Thymus (tissue), 11 donors: ENCODE data around the gene SH2D7. TPM values are rescaled to one million over a fixed set of nuclear protein-coding genes. Genes with fewer than 3 reads are reported as not detected.

Source experiments
- DNase-seq, 9 donors: peaks; one replicate each; pipeline ENCODE4 v3.0.0-alpha.2; 2013; ENCODE audit warnings: low spot score in 9 of 9, low read depth in 6 of 9, missing footprints in 1 of 9
- H3K27ac ChIP-seq, 2 donors: one replicate each; pipeline ENCODE4 v1.5.1; 2013; ENCODE audit warnings: control low read depth in 1 of 2, low read depth in 1 of 2, low read length in 1 of 2, mild to moderate bottlenecking in 1 of 2, moderate library complexity in 1 of 2
- H3K27me3 ChIP-seq, 2 donors: one replicate each; pipeline ENCODE4 v1.5.1; 2013; ENCODE audit warnings: low read length in 1 of 2; ENCODE audit not compliant: control insufficient read depth in 2 of 2, insufficient read depth in 1 of 2
- H3K36me3 ChIP-seq, 2 donors: one replicate each; pipeline ENCODE4 v1.5.1; 2013; ENCODE audit warnings: low read length in 1 of 2, mild to moderate bottlenecking in 1 of 2, moderate library complexity in 1 of 2; ENCODE audit not compliant: control insufficient read depth in 2 of 2, insufficient read depth in 2 of 2
- H3K4me1 ChIP-seq, 2 donors: one replicate each; pipeline ENCODE4 v1.5.1; 2013; ENCODE audit warnings: low read length in 2 of 2; ENCODE audit not compliant: control insufficient read depth in 2 of 2, insufficient read depth in 2 of 2
- H3K4me3 ChIP-seq, 2 donors: one replicate each; pipeline ENCODE4 v1.5.1; 2013; ENCODE audit warnings: low read length in 2 of 2, control low read depth in 1 of 2, mild to moderate bottlenecking in 1 of 2
- H3K9me3 ChIP-seq, 2 donors: one replicate each; pipeline ENCODE4 v1.5.1; 2013; ENCODE audit warnings: low read length in 1 of 2, mild to moderate bottlenecking in 1 of 2; ENCODE audit not compliant: control insufficient read depth in 2 of 2, insufficient read depth in 1 of 2
- WGBS: extraction: QIAGEN DNeasy Blood & Tissue Kit; methylation state at CpG from one replicate; pipeline ENCODE4 v1.1.7; 2013; 5-methylcytosine and 5-hydroxymethylcytosine counted together
- polyA plus RNA-seq: library from polyadenylated mRNA; stranded (reverse); fragments of 200-250 nt; gene quantifications from one replicate; pipeline ENCODE4 v1.2.3, GENCODE V29; 2013
- total RNA-seq: library from RNA; stranded (reverse); fragments of 120-200 nt; gene quantifications from one replicate; pipeline ENCODE4 v1.2.4, GENCODE V29; 2013
- donor health status: healthy.

SH2D7 gene
- total and polyA plus RNA-seq, 2 donors: 0.05 TPM

- Histone ChIP-seq H3K36me3 (peaks cover 36 to 49% of the 10 kb centered on the region in 2 donors), H3K4me3 (no peak overlapping the region), H3K9me3 (no peaks in the 10 kb centered on the region), H3K27ac (no peak overlapping the region), H3K27me3 (no peaks in the 10 kb centered on the region), H3K4me1 (peaks cover 0 to 25% of the 10 kb centered on the region in 2 donors)
- DNase-seq: no peak
- 95% methylated on average over 4 of the region's 4 CpGs for WGBS
These were observed 11.7 kb downstream of the SH2D7 start for GRCh38 chr15:78104119-78104479.

- Histone ChIP-seq H3K9me3 (no peaks in the 10 kb centered on the region), H3K36me3 (peaks cover 39 to 50% of the 10 kb centered on the region in 2 donors), H3K4me1 (peaks cover 0 to 25% of the 10 kb centered on the region in 2 donors), H3K4me3 (no peak overlapping the region), H3K27ac (no peak overlapping the region), H3K27me3 (no peaks in the 10 kb centered on the region)
- 95% methylated on average over 12 of the region's 12 CpGs for WGBS
- DNase-seq: no peak
These were observed 12.5 kb downstream of the SH2D7 start for GRCh38 chr15:78104566-78105475.

- Histone ChIP-seq H3K4me3 (no peak overlapping the region), H3K4me1 (peaks cover 0 to 25% of the 10 kb centered on the region in 2 donors), H3K9me3 (no peaks in the 10 kb centered on the region), H3K36me3 (peaks cover 43 to 53% of the 10 kb centered on the region in 2 donors), H3K27me3 (no peaks in the 10 kb centered on the region), H3K27ac (no peak overlapping the region)
- WGBS: 94% methylated on average over 16 of the region's 16 CpGs
- no peak for DNase-seq
These were observed 13.3 kb downstream of the SH2D7 start for GRCh38 chr15:78105476-78106241.

- no peak for DNase-seq
- no peaks in the 10 kb centered on the region for H3K9me3 ChIP-seq
- 97% methylated on average over 8 of the region's 8 CpGs for WGBS
These were observed 15.1 kb downstream of the SH2D7 start for GRCh38 chr15:78107471-78107870.

GRCh38 chr15:78108300-78109084 is 16.1 kb downstream of the SH2D7 start:
- 47% methylated on average over 11 of the region's 11 CpGs for WGBS
- no peaks in the 10 kb centered on the region for H3K9me3 ChIP-seq

More at GRCh38 chr15:78107471-78107870, 15.1 kb downstream of the SH2D7 start:
- peaks cover 0 to 25% of the 10 kb centered on the region in 2 donors for H3K4me1 ChIP-seq
- H3K27me3 ChIP-seq: no peaks in the 10 kb centered on the region
- peaks cover 48 to 50% of the 10 kb centered on the region in 2 donors for H3K36me3 ChIP-seq
- H3K4me3 ChIP-seq: no peak overlapping the region
- H3K27ac ChIP-seq: no peak overlapping the region

GRCh38 chr15:78109156-78109555 is 16.8 kb downstream of the SH2D7 start:
- DNase-seq: no peak
- Histone ChIP-seq H3K4me1 (peaks cover 0 to 16% of the 10 kb centered on the region in 2 donors), H3K4me3 (no peak overlapping the region), H3K27ac (no peak overlapping the region), H3K27me3 (no peaks in the 10 kb centered on the region), H3K9me3 (no peaks in the 10 kb centered on the region), H3K36me3 (peaks cover 39 to 41% of the 10 kb centered on the region in 2 donors)
- WGBS: 97% methylated on average over 12 of the region's 12 CpGs

More at GRCh38 chr15:78108300-78109084, 16.1 kb downstream of the SH2D7 start:
- no peak overlapping the region for H3K4me3 ChIP-seq
- peaks cover 0 to 18% of the 10 kb centered on the region in 2 donors for H3K4me1 ChIP-seq
- H3K27me3 ChIP-seq: no peaks in the 10 kb centered on the region
- peak in 8 of 9 donors; percentile 58 to 90 (median 74) for DNase-seq
- no peak overlapping the region for H3K27ac ChIP-seq
- peaks cover 42 to 46% of the 10 kb centered on the region in 2 donors for H3K36me3 ChIP-seq

GRCh38 chr15:78110096-78110495 is 17.7 kb downstream of the SH2D7 start:
- H3K4me1 ChIP-seq: peaks cover 0 to 13% of the 10 kb centered on the region in 2 donors
- no peaks in the 10 kb centered on the region for H3K9me3 ChIP-seq
- WGBS: 98% methylated on average over 6 of the region's 6 CpGs
- H3K4me3 ChIP-seq: no peak overlapping the region
- no peak for DNase-seq
- no peaks in the 10 kb centered on the region for H3K27me3 ChIP-seq
- H3K36me3 ChIP-seq: peaks cover 31 to 41% of the 10 kb centered on the region in 2 donors
- H3K27ac ChIP-seq: no peak overlapping the region

- Histone ChIP-seq H3K27ac (no peak overlapping the region), H3K4me3 (no peak overlapping the region), H3K4me1 (peaks cover 0 to 13% of the 10 kb centered on the region in 2 donors), H3K9me3 (no peaks in the 10 kb centered on the region), H3K36me3 (peaks cover 22 to 32% of the 10 kb centered on the region in 2 donors), H3K27me3 (no peaks in the 10 kb centered on the region)
- WGBS: 98% methylated on average over 10 of the region's 10 CpGs
- no peak for DNase-seq
These were observed 18.6 kb downstream of the SH2D7 start for GRCh38 chr15:78110916-78111475.
